ENCODE data around the gene MTFR2. TPM values are rescaled to one million over a fixed set of nuclear protein-coding genes. Genes with fewer than 3 reads are reported as not detected.

The MTFR2 gene
- total RNA-seq, 1 donor from 2014 or later, result 0.52 TPM

GRCh38 chr6:136186363-136186762 lies 63.7 kb downstream of the MTFR2 start:
- TF ChIP-seq CTCF (IDR thresholded peaks at IDR 0.05; ENCODE audit: borderline replicate concordance), result no peak
- Histone ChIP-seq H3K27ac (replicated peaks) (peak overlapping the region; percentile 18), H3K4me3 (no peak overlapping the region), H3K9me3 (replicated peaks) (no peaks in the 10 kb centered on the region), H3K36me3 (peaks cover 61% of the 10 kb centered on the region), H3K4me1 (peaks cover 12% of the 10 kb centered on the region), H3K27me3 (ENCODE audit: low read depth) (no peaks in the 10 kb centered on the region)
- no peak for DNase-seq
- intact Hi-C loops (cut with micrococcal nuclease), result no loop called here

GRCh38 chr6:136184738-136185137 lies 65.4 kb downstream of the MTFR2 start:
- Histone ChIP-seq H3K27ac (replicated peaks) (no peak overlapping the region), H3K4me3 (no peak overlapping the region), H3K4me1 (peaks cover 26% of the 10 kb centered on the region), H3K9me3 (replicated peaks) (no peaks in the 10 kb centered on the region), H3K27me3 (ENCODE audit: low read depth) (no peaks in the 10 kb centered on the region), H3K36me3 (peaks cover 60% of the 10 kb centered on the region)
- TF ChIP-seq CTCF (IDR thresholded peaks at IDR 0.05; ENCODE audit: borderline replicate concordance), result no peak
- intact Hi-C loops (cut with micrococcal nuclease), result no loop called here
- DNase-seq, result no peak

GRCh38 chr6:136181861-136182260 lies 68.2 kb downstream of the MTFR2 start:
- DNase-seq, result no peak
- H3K9me3 ChIP-seq (replicated peaks), result no peaks in the 10 kb centered on the region
- peaks cover 26% of the 10 kb centered on the region for H3K4me1 ChIP-seq
- no peak for TF ChIP-seq CTCF (IDR thresholded peaks at IDR 0.05; ENCODE audit: borderline replicate concordance)
- no peak overlapping the region for H3K4me3 ChIP-seq
- peak overlapping the region; percentile 67 for H3K27ac ChIP-seq (replicated peaks)
- intact Hi-C loops (cut with micrococcal nuclease), result no loop called here
- H3K27me3 ChIP-seq (ENCODE audit: low read depth), result no peaks in the 10 kb centered on the region
- peaks cover 54% of the 10 kb centered on the region for H3K36me3 ChIP-seq

- no peak for TF ChIP-seq CTCF (IDR thresholded peaks at IDR 0.05; ENCODE audit: borderline replicate concordance)
- Histone ChIP-seq H3K9me3 (replicated peaks) (no peaks in the 10 kb centered on the region), H3K27me3 (ENCODE audit: low read depth) (no peaks in the 10 kb centered on the region), H3K4me3 (no peak overlapping the region), H3K4me1 (peaks cover 26% of the 10 kb centered on the region), H3K27ac (replicated peaks) (peak overlapping the region; percentile 67), H3K36me3 (peaks cover 50% of the 10 kb centered on the region)
- DNase-seq, result no peak
- intact Hi-C loops (cut with micrococcal nuclease), result no loop called here
Observed at GRCh38 chr6:136181512-136181833, 68.6 kb downstream of the MTFR2 start.

Other genes with a start within 250 kb of the MTFR2 start
- 53.2 TPM for gene BCLAF1, start 39.5 kb upstream of the MTFR2 start, total RNA-seq